HepG2 (cell line): Measurements from ENCODE around the gene GLE1. TPM values are rescaled to one million over a fixed set of nuclear protein-coding genes. Genes with fewer than 3 reads are reported as not detected.

ENCODE experiments used
- BATF2 ChIP-seq: sonication (generic); formaldehyde crosslinking; IDR thresholded peaks from 2 replicates; pipeline ENCODE4 v1.8.0; 2022; ENCODE audit warnings: mild to moderate bottlenecking, missing genetic modification reagents, moderate library complexity
- E2F5 ChIP-seq: sonication (generic); formaldehyde crosslinking; conservative IDR thresholded peaks from 2 replicates; pipeline ENCODE4 v1.4.0; 2020; ENCODE audit warnings: missing genetic modification reagents
- ERF ChIP-seq: IDR thresholded peaks from 2 replicates; pipeline ENCODE4 v1.6.1; 2018; ENCODE audit warnings: missing biosample characterization, missing genetic modification reagents
- FOSL1 ChIP-seq: sonication (generic); formaldehyde crosslinking; IDR thresholded peaks from 2 replicates; pipeline ENCODE4 v1.9.0; 2021; ENCODE audit warnings: missing genetic modification reagents, borderline replicate concordance
- FOXC1 ChIP-seq: sonication (generic); formaldehyde crosslinking; IDR thresholded peaks from 2 replicates; pipeline ENCODE4 v1.8.0; 2022; ENCODE audit warnings: mild to moderate bottlenecking, missing genetic modification reagents, borderline replicate concordance
- GATAD2A ChIP-seq: IDR thresholded peaks from 2 replicates; pipeline ENCODE4 v1.6.1; 2016
- MAFF ChIP-seq: IDR thresholded peaks from 2 replicates; pipeline ENCODE4 v1.6.1; 2011; ENCODE audit warnings: low read depth, low read length, improper control_type of control experiment
- MIER3 ChIP-seq: IDR thresholded peaks from 2 replicates; pipeline ENCODE4 v1.6.1; 2016; ENCODE audit warnings: missing compliant biosample characterization, borderline replicate concordance
- MIXL1 ChIP-seq: IDR thresholded peaks from 2 replicates; pipeline ENCODE4 v1.6.1; 2016
- MTF2 ChIP-seq: sonication (generic); formaldehyde crosslinking; IDR thresholded peaks from 2 replicates; pipeline ENCODE4 v1.5.0; 2020; ENCODE audit warnings: missing genetic modification reagents, borderline replicate concordance
- NFIC ChIP-seq: IDR thresholded peaks from 2 replicates; pipeline ENCODE4 v1.6.1; 2012; ENCODE audit warnings: mild to moderate bottlenecking, low read length, inconsistent platforms
- REPIN1 ChIP-seq: sonication (generic); formaldehyde crosslinking; IDR thresholded peaks from 2 replicates; pipeline ENCODE4 v1.8.0; 2022; ENCODE audit warnings: missing genetic modification reagents, low read depth, mild to moderate bottlenecking, borderline replicate concordance
- SATB2 ChIP-seq: sonication (generic); formaldehyde crosslinking; IDR thresholded peaks from 2 replicates; pipeline ENCODE4 v1.5.0; 2020; ENCODE audit warnings: missing genetic modification reagents
- TARDBP ChIP-seq: sonication (generic); formaldehyde crosslinking; IDR thresholded peaks from 2 replicates; pipeline ENCODE4 v1.8.0; 2022; ENCODE audit warnings: mild to moderate bottlenecking, missing genetic modification reagents
- ZBTB39 ChIP-seq: sonication (generic); formaldehyde crosslinking; IDR thresholded peaks from 2 replicates; pipeline ENCODE4 v1.5.0; 2020; ENCODE audit warnings: missing genetic modification reagents
- ZEB1 ChIP-seq: IDR thresholded peaks from 2 replicates; pipeline ENCODE4 v1.6.1; 2012; ENCODE audit warnings: mild to moderate bottlenecking, low read depth, inconsistent platforms; ENCODE audit not compliant: insufficient replicate concordance
- ZNF224 ChIP-seq: sonication (generic); formaldehyde crosslinking; IDR thresholded peaks from 2 replicates; pipeline ENCODE4 v1.5.0; 2020; ENCODE audit warnings: mild to moderate bottlenecking, missing genetic modification reagents
- ZNF333 ChIP-seq: sonication (generic); formaldehyde crosslinking; IDR thresholded peaks from 2 replicates; pipeline ENCODE4 v1.4.0; 2020; ENCODE audit warnings: mild to moderate bottlenecking, missing genetic modification reagents, borderline replicate concordance
- ZNF44 ChIP-seq: sonication (generic); formaldehyde crosslinking; IDR thresholded peaks from 2 replicates; pipeline ENCODE4 v1.5.1; 2020; ENCODE audit warnings: mild to moderate bottlenecking, missing genetic modification reagents
- ZNF503 ChIP-seq: sonication (generic); formaldehyde crosslinking; IDR thresholded peaks from 2 replicates; pipeline ENCODE4 v1.4.0; 2020; ENCODE audit warnings: missing genetic modification reagents
- ZSCAN12 ChIP-seq: sonication (generic); formaldehyde crosslinking; IDR thresholded peaks from 2 replicates; pipeline ENCODE4 v1.9.0; 2021; ENCODE audit warnings: mild to moderate bottlenecking, missing genetic modification reagents
- polyA plus RNA-seq, 8 experiments: library from polyadenylated mRNA; depleted of rRNA in 3 of 8; stranded (reverse) in 7 of 8; unstranded in 1 of 8; fragments of >200 nt; fragmentation: Illumina TruSeq in 4 of 8; extraction: Trizol in 4 of 8; gene quantifications; 2 replicates each; pipeline versions ENCODE4 v1.2.1 to v1.2.3, GENCODE V29; 2011 to 2016; ENCODE audit warnings: low read depth in 4 of 8, missing spikeins in 1 of 8, mixed read lengths in 1 of 8; ENCODE audit not compliant: insufficient read depth in 1 of 8
- total RNA-seq, 5 experiments: library from RNA; depleted of rRNA; stranded (reverse); fragments of >200 nt; fragmentation: Illumina TruSeq; extraction: Trizol; gene quantifications; 2 replicates each; pipeline ENCODE4 v1.2.3, GENCODE V29; 2016; ENCODE audit warnings: low read depth in 1 of 5
- TF ChIP-seq, protein P1 (sequence below): sonication (generic); formaldehyde crosslinking; IDR thresholded peaks from 2 replicates; pipeline ENCODE4 v1.5.0; 2020; ENCODE audit warnings: mild to moderate bottlenecking, missing genetic modification reagents

Gene GLE1
- total and polyA plus RNA-seq, 2 of the 13 experiments (the other 11 are each of a cell fraction or from before 2014, with no cell fraction given) = 14.7 to 28.8 TPM

GRCh38 chr9:128504485-128505413 is at the start of gene GLE1 (continued):
- TF ChIP-seq, protein P1, sequence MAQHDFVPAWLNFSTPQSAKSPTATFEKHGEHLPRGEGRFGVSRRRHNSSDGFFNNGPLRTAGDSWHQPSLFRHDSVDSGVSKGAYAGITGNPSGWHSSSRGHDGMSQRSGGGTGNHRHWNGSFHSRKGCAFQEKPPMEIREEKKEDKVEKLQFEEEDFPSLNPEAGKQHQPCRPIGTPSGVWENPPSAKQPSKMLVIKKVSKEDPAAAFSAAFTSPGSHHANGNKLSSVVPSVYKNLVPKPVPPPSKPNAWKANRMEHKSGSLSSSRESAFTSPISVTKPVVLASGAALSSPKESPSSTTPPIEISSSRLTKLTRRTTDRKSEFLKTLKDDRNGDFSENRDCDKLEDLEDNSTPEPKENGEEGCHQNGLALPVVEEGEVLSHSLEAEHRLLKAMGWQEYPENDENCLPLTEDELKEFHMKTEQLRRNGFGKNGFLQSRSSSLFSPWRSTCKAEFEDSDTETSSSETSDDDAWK (CRISPR knock-in tag) = no peak
- TF ChIP-seq TARDBP (CRISPR knock-in tag) = peak; percentile 46; the same call in 1 of the 2 replicates
- peak; percentile 75 for TF ChIP-seq ERF (CRISPR knock-in tag)
- peak; percentile 41; the same call in 1 of the 2 replicates for TF ChIP-seq REPIN1
- TF ChIP-seq ZNF333 = no peak
- 0 out of 2 replicates have a peak, but pooled peaks have one; percentile 45 for TF ChIP-seq ZNF44 (CRISPR knock-in tag)
- peak; percentile 62; the same call in 1 of the 2 replicates for TF ChIP-seq MIER3 (CRISPR knock-in tag)
- TF ChIP-seq ZEB1 = no peak
- no peak for TF ChIP-seq ZBTB39 (CRISPR knock-in tag)
- no peak for TF ChIP-seq MTF2 (CRISPR knock-in tag)
- TF ChIP-seq NFIC = no peak
- no peak for TF ChIP-seq ZSCAN12 (CRISPR knock-in tag)
- TF ChIP-seq E2F5 (CRISPR knock-in tag) = peak; percentile 76; the same call in 1 of the 2 replicates
- TF ChIP-seq ZNF503 (CRISPR knock-in tag) = peak; percentile 56; the same call in 1 of the 2 replicates
- no peak for TF ChIP-seq FOSL1 (CRISPR knock-in tag)
- TF ChIP-seq BATF2 (CRISPR knock-in tag) = no peak
- TF ChIP-seq FOXC1 (CRISPR knock-in tag) = peak; percentile 83; the same call in 1 of the 2 replicates
- TF ChIP-seq MIXL1 (CRISPR knock-in tag) = no peak
- TF ChIP-seq GATAD2A = 0 out of 2 replicates have a peak, but pooled peaks have one; percentile 15
- no peak for TF ChIP-seq MAFF
- TF ChIP-seq ZNF224 (CRISPR knock-in tag) = no peak
- peak; percentile 57; the same call in 1 of the 2 replicates for TF ChIP-seq SATB2 (CRISPR knock-in tag)
